Kidney (tissue), 14 donors: ENCODE results near the gene RFX7. TPM values are rescaled to one million over a fixed set of nuclear protein-coding genes. Genes with fewer than 3 reads are reported as not detected.
"Not testable (repeated sequence)": the region's sequence is repeated elsewhere in the genome, so short reads cannot be mapped to it uniquely, and the experiment has no call there.

Source experiments
- DNase-seq, 5 donors: peaks; one replicate each; pipeline ENCODE4 v3.0.0-alpha.2; 2013 to 2020
- FAIRE-seq: peaks from 2 replicates; lab custom pipeline; 2012; peaks lifted over from hg19 to GRCh38; lab: Jason Lieb, UNC
- H3K27ac ChIP-seq, 2 donors: one replicate each; pipeline ENCODE4 v1.7.0; 2013; ENCODE audit warnings: low read depth in 2 of 2, low read length in 2 of 2, inconsistent platforms in 1 of 2
- H3K27me3 ChIP-seq: one replicate; pipeline ENCODE4 v1.7.1; 2013; ENCODE audit warnings: low read length, inconsistent platforms; ENCODE audit not compliant: control insufficient read depth, insufficient read depth
- H3K36me3 ChIP-seq, 3 donors: one replicate each; pipeline versions ENCODE4 v1.7.0 to v1.7.1; 2013; ENCODE audit warnings: low read length in 3 of 3, control low read depth in 1 of 3, inconsistent platforms in 1 of 3; ENCODE audit not compliant: insufficient read depth in 3 of 3, control insufficient read depth in 2 of 3
- H3K4me1 ChIP-seq, 3 donors: one replicate each; pipeline versions ENCODE4 v1.7.0 to v1.7.1; 2013; ENCODE audit warnings: low read length in 3 of 3, inconsistent platforms in 1 of 3, low read depth in 1 of 3; ENCODE audit not compliant: control insufficient read depth in 2 of 3, insufficient read depth in 2 of 3
- H3K4me3 ChIP-seq, 3 donors: one replicate each; pipeline versions ENCODE4 v1.7.0 to v1.8.1; 2013; ENCODE audit warnings: low read length in 3 of 3, control low read depth in 1 of 3, inconsistent platforms in 1 of 3
- H3K9ac ChIP-seq, 3 donors: one replicate each; pipeline versions ENCODE4 v1.7.0 to v1.7.1; 2013; ENCODE audit warnings: low read length in 3 of 3, control low read depth in 1 of 3, inconsistent platforms in 1 of 3
- H3K9me3 ChIP-seq, 3 donors: one replicate each; pipeline versions ENCODE4 v1.7.0 to v1.7.1; 2013; ENCODE audit warnings: low read length in 3 of 3, control low read depth in 1 of 3, inconsistent platforms in 1 of 3; ENCODE audit not compliant: control insufficient read depth in 2 of 3, insufficient read depth in 1 of 3
- CTCF ChIP-seq: IDR thresholded peaks from 3 replicates; pipeline ENCODE4 v1.5.1; 2012; ENCODE audit warnings: mild to moderate bottlenecking, moderate library complexity, borderline replicate concordance; ENCODE audit not compliant: insufficient read depth; ENCODE audit errors: extremely low read depth
- intact Hi-C: fragments of 100-400 bp; cut with DNase I; formaldehyde crosslinking; loops from one replicate; pipeline ENCODE4 v1.11.1; 2022
- polyA plus RNA-seq: library from polyadenylated mRNA; stranded (reverse); fragments of 350-450 nt; fragmentation: Illumina TruSeq; extraction: RNeasy Lipid Tissue Mini Kit (QIAGEN cat#74804); gene quantifications from one replicate; pipeline ENCODE4 v1.2.3, GENCODE V29; 2014; ENCODE audit warnings: low read depth, low replicate concordance; ENCODE audit not compliant: insufficient read depth
- total RNA-seq: library from RNA; stranded (reverse); fragmentation: NEBNext Ultra II Directional; extraction: Animal tissue kit (Norgen Biotek cat#: 25700); gene quantifications from one replicate; pipeline ENCODE4 v1.2.1, GENCODE V29; 2021
- donor health status: control.
- donor health status: control.
- donor health status: control.
- donor health status: control.
- donor health status: control.
- donor health status: DM: yes; HTN: yes; CAD: no.
- donor health status: Normal renal cell carcinoma (clear cell type).

The RFX7 gene
- total and polyA plus RNA-seq, 2 donors from 2014 or later, result 1.6 to 15.2 TPM

GRCh38 chr15:56165234-56165633, 78.4 kb downstream of the RFX7 start:
- Histone ChIP-seq H3K9me3 (no peaks in the 10 kb centered on the region), H3K4me1 (no peaks in the 10 kb centered on the region), H3K36me3 (no peaks in the 10 kb centered on the region), H3K9ac (no peak overlapping the region), H3K27ac (no peak overlapping the region), H3K4me3 (no peak overlapping the region), H3K27me3 (no peaks in the 10 kb centered on the region)
- DNase-seq (no peak), FAIRE-seq (no peak)
- intact Hi-C loops, result no loop called here
- TF ChIP-seq CTCF, result no peak

GRCh38 chr15:56160966-56161365, 82.7 kb downstream of the RFX7 start:
- DNase-seq, result no peak
- no peak overlapping the region for H3K27ac ChIP-seq
- no peak for FAIRE-seq
- no peaks in the 10 kb centered on the region for H3K9me3 ChIP-seq
- no peak overlapping the region for H3K4me3 ChIP-seq
- TF ChIP-seq CTCF, result no peak
- H3K27me3 ChIP-seq, result no peaks in the 10 kb centered on the region
- H3K9ac ChIP-seq, result no peak overlapping the region
- intact Hi-C loops, result no loop called here
- no peaks in the 10 kb centered on the region for H3K36me3 ChIP-seq
- no peaks in the 10 kb centered on the region for H3K4me1 ChIP-seq

- DNase-seq (no peak), FAIRE-seq (no peak)
- Histone ChIP-seq H3K27me3 (no peaks in the 10 kb centered on the region), H3K4me1 (no peaks in the 10 kb centered on the region), H3K9me3 (peaks cover 0 to 2% (median 0%) of the 10 kb centered on the region in 3 donors), H3K9ac (no peak overlapping the region), H3K4me3 (no peak overlapping the region), H3K36me3 (no peaks in the 10 kb centered on the region), H3K27ac (no peak overlapping the region)
- TF ChIP-seq CTCF, result no peak
- intact Hi-C loops, result no loop called here
These were observed 86.8 kb downstream of the RFX7 start for GRCh38 chr15:56156877-56157276.

- not testable (repeated sequence) for H3K27ac ChIP-seq
These were observed 88.4 kb downstream of the RFX7 start for GRCh38 chr15:56155278-56155677.

GRCh38 chr15:56154768-56155167, 88.9 kb downstream of the RFX7 start:
- H3K9ac ChIP-seq, H3K4me1 ChIP-seq, H3K9me3 ChIP-seq, DNase-seq, H3K4me3 ChIP-seq, H3K36me3 ChIP-seq, FAIRE-seq, H3K27ac ChIP-seq, H3K27me3 ChIP-seq, intact Hi-C loops: not testable (repeated sequence)

More at GRCh38 chr15:56155278-56155677, 88.4 kb downstream of the RFX7 start:
- intact Hi-C loops, FAIRE-seq, H3K4me1 ChIP-seq, H3K9ac ChIP-seq, H3K9me3 ChIP-seq, H3K27me3 ChIP-seq, H3K4me3 ChIP-seq, H3K36me3 ChIP-seq: not testable (repeated sequence)
- DNase-seq, result peak in 1 of 5 donors; percentile 26
